HG03354 (cell line): ENCODE measurements around the gene CHRM3.
A peak's percentile ranks its signal among the peaks of the same experiment; 100 is the strongest.
"Not testable (repeated sequence)": the region's sequence is repeated elsewhere in the genome, so short reads cannot be mapped to it uniquely, and the experiment has no call there.

Experiments used
- ATAC-seq: cut with Tn5 transposase; IDR thresholded peaks from one replicate; pipeline ENCODE4 v1.9.1; 2021; ENCODE audit warnings: mild to moderate bottlenecking; ENCODE audit not compliant: unreplicated experiment, poor library complexity, severe bottlenecking

The CHRM3 gene

GRCh38 chr1:239386453-239387303 is at the start of gene CHRM3:
Gene CHRM3 (plus strand): TSS chr1:239386568. CDS start chr1:239907452, 520,884 bp downstream.
- ATAC-seq: peak; percentile 56

DNA sequence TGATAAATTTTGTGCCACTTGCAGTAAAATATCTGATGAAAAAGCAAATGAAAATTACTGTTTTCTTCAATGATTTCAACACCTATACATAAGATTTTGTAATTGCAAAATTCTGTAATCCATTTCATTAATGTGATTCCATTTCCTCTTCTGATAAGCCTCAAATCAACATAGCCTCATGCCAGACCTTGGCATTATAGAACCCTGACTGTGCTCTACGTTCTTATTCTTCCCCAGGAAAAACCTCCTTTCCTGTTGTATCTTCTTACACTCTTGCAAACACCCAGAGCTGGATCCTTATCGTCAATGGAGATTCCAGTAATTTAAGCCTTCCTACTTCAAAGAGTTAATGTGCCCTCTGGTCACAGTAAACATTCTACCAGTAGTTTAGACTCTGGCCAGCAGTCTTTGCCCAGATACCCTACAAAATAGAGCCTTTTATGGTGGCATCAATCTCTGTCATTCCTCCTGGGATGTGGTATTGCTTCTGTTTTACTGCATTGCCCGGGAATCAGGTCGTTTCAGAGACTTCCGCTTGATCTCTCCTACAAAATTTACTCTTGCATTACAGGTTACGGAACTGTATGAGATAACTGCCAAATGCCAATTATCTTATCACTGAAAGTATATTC is 48.5 kb upstream of the CHRM3 start:
- no peak for ATAC-seq

- no peak for ATAC-seq
Observed at GRCh38 chr1:239347776-239348175, 38.6 kb upstream of the CHRM3 start.

DNA sequence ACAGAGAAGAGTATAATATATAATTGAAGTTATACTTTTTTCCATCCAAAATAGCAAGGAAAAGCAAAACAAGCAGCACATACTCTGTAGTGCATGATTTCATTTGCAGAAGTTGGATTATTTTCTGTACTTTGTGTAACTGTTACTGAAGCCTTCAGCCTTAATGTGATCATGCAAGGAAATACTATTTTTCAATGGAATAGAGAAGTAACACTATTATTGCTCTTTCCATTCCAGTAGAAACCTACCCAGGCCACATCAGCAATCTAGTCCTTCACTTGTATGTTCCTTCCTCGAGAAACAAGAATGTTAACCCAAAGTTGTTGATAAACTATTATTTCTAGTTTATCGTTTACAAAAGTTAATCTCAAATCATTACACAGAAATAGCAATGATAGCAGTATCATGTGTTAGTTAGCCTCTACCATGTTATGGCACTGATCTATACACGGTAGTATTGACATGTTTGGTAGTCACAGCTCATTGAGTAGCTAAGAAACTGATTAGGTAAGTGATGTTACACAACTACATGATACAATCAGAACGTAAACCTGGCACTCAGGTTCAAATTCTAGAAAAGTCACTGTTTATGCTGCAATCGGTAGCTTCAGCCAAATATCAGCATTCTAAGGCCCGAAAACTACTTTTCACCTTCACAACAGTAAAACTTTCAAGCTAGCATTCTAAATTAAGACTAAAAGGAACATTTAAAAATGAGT is 37.6 kb upstream of the CHRM3 start:
- ATAC-seq: no peak

- ATAC-seq: no peak
Observed at GRCh38 chr1:239349699-239350098, 36.7 kb upstream of the CHRM3 start.

DNA sequence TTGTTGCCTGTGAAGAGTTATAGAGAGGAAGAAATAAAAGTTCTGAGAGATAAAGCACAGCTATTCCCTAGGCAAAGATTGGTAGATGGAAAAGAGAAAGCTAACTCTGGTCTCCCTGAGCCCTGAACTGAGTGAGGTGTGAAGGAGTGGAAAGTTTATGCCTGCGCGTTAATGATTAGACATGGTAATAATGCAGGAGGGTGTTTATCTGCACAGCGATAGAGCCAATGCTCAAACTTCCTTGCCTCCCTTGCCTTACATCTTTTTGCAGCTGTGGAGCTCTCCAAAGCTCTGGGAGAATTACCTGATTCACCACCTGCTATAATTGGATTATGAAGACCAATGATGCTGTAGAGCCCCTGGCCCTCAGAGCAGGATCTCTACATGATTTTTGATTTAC is 32.8 kb upstream of the CHRM3 start:
- no peak for ATAC-seq

DNA sequence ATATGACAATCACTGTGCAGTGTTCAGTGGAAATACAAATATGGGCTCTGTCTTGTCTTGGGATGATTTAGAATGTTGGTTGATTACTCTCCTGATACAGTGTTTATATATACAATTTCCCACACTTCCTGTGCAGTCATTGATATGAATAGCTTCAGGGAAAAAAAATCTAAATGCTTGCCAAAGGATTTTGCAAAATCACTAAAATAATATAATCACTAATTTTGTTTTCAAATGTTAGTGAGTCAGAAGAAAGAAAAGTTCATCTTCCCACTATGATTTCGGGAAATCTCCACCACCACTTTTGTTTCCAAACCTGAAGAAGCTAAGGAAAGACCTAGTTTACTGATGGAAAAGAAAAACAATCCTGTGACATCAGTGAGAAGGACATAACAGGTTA is 32.1 kb upstream of the CHRM3 start:
- ATAC-seq: no peak

DNA sequence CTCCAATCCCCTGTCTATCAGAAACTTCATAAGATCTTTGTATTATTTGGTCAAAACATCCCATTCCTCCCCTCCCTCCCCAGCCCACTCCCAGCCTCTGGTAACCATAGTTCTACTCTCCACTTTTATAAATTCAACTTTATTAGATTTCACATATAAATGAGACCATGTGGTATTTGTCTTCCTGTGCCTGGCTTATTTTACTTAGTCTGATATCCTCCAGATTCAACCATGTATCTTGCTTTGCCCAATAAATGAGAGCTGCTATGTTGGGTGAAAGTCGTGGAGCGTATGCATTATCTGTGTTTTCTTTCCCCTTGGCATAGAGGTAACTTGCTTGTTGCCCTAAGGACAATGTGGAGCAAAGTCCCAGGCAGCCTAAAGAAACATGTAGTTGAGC is 28.5 kb upstream of the CHRM3 start:
- no peak for ATAC-seq

- ATAC-seq: no peak
Observed at GRCh38 chr1:239361403-239361802, 25.0 kb upstream of the CHRM3 start.

DNA sequence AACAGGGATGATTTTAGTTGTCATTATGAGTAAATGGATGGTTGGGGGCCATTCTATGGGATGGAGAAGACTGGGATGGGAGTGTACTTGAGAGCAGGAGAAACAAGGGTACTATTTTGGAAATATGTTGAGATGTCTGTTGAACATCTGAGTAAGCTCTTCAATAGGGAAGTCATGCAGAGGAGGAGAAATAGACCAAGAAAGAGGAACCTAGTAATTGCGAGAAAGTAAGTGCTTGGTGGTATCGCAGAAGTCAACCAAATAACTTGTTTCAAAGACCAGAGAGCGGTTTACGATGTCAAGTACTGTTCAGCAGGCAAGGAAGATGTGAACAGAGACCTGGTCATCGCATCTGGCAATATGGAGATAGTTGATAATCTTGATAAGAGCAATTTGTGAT is 22.4 kb upstream of the CHRM3 start:
- no peak for ATAC-seq

DNA sequence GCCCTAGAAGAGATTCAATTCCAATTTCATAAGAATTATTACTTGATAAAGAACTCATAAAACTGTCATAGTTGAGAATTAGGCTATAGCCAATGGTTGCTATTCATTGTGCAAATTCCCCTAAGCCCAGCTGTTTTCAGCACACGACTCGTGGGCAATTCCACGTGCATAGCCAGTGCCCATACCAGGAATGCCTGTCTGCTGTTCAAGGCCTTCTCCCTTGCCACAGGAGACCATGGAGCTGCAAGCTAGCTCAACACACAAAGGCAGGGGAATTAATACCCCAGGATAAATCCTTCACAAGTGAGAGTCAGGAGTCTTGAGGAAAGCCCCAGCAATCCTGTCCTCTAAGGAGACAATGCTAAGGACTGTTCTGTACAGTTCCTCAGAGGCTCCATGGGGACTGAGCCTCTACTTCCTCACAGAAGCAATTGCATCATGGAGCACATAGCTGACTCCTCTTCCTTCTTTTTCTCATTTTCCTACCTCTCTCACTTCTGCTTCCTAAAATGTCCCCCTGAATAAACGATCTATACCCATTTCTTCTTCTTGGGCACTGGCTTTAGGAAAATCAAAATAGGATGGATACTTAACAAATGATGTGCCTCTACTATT is 19.1 kb upstream of the CHRM3 start:
- no peak for ATAC-seq

GRCh38 chr1:239368436-239369109 is 17.8 kb upstream of the CHRM3 start:
- no peak for ATAC-seq

GRCh38 chr1:239370869-239371268 is 15.5 kb upstream of the CHRM3 start:
- ATAC-seq: not testable (repeated sequence)

DNA sequence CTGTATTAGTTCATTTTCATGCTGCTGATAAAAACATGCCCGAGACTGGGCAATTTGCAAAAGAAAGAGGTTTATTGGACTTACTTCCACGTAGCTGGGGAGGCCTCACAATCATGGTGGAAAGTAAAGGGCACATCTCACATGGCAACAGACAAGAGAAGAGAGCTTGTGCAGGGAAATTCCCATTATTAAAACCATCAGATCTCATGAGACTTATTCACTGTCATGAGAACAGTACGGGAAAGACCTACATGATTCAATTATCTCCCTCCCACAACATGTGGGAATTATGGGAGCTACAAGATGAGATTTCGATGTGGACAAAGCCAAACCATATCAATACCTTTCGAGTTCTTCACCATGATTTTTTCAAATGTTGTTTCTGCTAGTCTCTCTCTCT is 3.7 kb upstream of the CHRM3 start:
- no peak for ATAC-seq

DNA sequence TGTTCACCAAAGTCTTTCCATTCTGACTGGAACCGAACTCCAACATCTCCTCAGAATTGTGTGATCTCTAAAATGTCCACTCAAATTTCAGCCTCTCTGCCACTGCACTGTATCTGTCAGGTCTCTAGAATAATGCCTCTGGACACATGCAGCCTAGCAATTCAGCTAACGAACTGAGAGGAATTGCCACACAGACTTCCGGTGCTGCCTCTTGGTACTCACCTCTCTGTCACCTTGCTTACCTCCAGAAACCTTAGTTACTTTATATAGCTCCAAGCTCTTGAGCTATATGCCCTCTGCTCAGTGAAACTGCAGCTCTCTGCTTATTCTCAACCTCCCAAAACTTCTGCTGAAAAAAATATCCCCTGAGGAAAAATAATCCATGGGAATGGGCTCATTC is 2.7 kb upstream of the CHRM3 start:
- no peak for ATAC-seq

DNA sequence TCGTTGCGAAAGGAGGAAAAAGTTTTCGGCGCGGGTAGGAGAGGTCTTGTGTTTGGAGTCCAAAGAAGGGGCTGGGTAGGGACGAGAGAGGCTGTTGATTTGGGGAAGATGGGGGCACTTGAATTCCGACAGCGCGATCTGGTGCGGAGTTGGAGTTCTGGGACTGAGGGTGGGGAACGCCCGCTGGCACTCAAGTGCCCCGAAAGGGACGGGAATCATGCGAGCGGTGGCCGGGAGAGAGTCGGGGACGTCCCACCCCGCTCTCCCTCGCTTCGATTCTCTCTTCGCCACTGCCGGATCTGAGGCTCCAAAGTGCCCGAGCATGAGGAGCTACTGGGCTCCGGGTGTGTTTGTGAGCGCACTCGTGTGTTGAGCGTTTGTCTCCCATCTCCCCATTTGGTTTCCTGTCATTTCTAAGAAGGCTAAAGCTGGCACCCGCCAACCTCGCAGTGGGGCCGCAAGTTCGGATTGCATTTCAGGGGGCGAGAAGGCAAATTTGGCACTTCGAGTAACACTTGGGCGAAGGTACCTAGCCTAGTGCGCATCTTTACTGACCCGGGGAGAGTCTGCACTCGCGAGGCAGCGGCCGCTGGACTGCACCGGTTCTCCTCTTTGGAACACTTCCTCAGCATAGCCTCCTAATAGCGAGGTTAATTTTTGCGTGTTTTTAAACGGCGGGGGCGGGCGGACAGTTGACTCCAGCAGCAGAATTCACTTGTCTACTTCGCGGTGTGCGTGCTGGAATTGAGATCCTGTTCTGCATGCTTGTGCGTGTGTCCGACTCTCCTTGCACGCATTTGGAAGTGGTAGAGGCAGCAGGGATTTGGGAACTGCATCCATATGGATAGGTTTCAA is 1.2 kb downstream of the CHRM3 start:
- ATAC-seq: peak; percentile 21

DNA sequence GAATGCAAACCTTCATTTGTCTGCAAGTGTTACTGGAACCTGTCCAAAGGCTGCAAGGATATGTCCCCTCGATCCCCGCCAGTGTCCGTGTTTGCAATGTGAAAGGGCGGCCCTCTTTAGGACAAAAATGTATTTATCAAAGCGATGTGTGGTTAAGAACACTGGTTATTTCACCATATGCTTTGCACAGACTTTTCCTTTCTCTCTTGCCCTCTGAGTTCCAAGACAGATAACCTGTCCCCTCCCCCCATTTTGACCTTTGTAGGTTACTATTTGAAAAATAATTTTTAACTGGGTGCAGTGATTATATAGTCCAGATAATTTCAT is 1.8 kb downstream of the CHRM3 start:
- ATAC-seq: no peak

- ATAC-seq: no peak
Observed at GRCh38 chr1:239388578-239388977, 2.2 kb downstream of the CHRM3 start.

DNA sequence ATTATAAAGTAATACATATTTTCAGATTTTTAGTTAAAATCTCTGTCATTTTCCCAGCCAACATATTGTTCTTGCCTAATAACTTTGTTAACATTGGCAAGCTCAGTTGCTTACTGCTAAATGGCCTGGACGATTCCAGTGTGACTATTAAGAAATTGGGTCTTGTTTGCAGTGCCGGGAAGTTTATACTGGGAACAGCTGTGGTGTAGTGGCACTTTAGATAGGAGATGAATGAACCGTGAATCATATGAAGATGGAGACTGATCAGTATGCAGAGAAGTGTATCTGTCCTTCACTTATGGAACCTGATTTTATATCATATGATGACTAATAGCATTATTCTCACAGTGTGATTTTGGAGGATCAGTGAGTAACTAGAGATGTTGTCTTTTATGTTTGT is 3.3 kb downstream of the CHRM3 start:
- ATAC-seq: no peak
